HG02763 (cell line): ENCODE data around the gene DUXB.

Experiments used
- ATAC-seq: cut with Tn5 transposase; IDR thresholded peaks from one replicate; pipeline ENCODE4 v1.9.1; 2021; ENCODE audit warnings: mild to moderate bottlenecking, moderate library complexity; ENCODE audit not compliant: unreplicated experiment

Gene DUXB

GRCh38 chr16:75660726-75661302, 40.4 kb downstream of the DUXB start:
- no peak for ATAC-seq

DNA sequence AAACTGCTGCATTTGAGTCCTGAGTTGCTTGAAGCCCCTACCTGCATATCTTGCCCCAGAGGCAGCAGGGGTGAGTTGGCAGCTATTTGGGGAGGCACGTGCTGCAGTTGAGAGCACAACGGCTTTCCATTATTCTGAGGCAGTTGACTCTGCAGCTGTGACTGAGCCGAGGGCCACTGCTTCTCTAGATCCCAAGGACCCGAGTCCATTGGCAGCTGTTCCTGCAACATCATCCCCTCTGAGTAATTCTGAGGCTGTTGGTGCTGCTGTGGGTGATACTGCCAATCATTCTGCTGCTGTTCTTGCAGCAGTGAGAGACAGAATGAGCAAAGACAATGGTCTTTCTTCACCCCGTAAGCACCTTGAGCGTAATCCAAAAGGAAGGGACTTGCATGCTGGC, 40.9 kb downstream of the DUXB start:
- ATAC-seq: no peak

DNA sequence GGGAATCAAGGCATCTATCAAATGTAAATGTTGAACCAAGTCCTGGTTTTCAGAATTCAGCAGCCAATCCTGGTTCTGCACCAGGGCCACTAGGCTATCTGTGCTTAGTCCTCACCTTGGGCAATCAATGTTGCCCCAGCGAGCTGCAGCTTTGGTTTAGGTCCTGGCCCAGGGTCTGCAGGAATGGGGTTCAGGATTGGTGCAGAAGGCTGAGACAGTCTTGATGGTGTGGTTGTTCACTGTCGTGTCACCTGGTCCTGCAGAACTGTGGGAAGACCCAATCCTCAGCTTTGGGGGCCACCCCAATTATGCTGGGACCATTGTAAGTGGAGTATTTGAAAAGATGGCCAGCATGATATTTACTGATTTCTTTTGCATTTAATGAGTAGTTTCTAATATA, 43.1 kb downstream of the DUXB start:
- ATAC-seq: no peak

GRCh38 chr16:75653922-75654321, 47.3 kb downstream of the DUXB start:
- no peak for ATAC-seq

DNA sequence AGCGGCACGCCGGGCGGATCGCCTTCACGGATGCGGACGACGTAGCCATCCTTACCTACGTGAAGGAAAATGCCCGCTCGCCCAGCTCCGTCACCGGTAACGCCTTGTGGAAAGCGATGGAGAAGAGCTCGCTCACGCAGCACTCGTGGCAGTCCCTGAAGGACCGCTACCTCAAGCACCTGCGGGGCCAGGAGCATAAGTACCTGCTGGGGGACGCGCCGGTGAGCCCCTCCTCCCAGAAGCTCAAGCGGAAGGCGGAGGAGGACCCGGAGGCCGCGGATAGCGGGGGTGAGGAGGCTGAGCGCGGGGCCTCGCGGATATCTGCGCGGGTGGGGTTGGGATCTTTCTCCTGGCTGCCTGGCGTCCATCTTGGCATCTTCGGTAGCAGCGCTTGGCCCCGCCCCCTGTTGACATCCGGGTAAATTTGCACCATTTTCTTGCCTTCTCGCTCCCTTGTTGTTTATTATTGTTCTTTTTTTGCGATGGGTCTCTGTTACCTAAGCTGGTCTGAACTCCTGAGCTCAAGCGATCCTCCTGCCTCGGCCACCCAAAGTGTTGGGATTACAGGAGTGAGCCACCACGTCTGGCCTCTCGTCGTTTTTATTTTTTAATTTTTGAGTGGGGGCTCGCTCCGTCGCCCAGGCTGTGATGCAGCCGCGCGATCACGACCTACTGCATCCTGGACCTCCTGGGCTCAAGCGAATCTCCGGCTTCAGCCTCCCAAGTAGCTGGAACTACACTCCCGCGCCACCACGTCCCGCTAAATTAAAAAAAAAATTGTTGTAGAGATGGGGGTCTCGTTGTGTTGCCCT, 52.8 kb downstream of the DUXB start:
- ATAC-seq: peak; percentile 28

DNA sequence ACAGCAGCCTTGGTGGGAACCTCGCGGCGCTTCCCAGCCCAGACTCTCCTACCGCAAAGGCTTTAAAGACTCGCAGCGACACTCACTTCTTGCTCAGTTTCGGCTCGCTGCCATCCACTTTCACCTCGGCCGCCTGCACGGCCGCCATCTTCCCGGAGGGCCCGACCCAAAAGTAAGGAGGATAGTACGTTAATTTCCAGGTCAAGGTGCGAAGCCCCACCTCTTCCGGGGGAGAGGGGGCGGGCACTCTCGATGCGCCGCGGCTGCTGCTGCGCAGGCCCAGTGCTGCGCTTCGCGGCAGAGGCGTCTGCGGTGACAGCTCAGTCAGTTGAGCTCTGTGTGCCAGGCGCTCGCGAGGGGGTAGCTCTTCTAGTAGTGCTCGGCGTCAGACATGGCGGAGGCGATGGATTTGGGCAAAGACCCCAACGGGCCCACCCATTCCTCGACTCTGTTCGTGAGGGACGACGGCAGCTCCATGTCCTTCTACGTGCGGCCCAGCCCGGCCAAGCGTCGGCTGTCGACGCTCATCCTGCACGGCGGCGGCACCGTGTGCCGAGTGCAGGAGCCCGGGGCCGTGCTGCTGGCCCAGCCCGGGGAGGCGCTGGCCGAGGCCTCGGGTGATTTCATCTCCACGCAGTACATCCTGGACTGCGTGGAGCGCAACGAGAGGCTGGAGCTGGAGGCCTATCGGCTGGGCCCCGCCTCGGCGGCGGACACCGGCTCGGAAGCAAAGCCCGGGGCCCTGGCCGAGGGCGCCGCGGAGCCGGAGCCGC, 53.6 kb downstream of the DUXB start, which contains the start of the genes KARS1 and TERF2IP:
TSS of gene KARS1 (minus strand) at position 174 of the 773 bp plus-strand sequence. CDS start at position 148, 26 bp downstream.
TSS of gene TERF2IP (plus strand) at position 282 of the 773 bp plus-strand sequence. CDS start at position 392, 110 bp downstream.
- peak; percentile 85 for ATAC-seq

DNA sequence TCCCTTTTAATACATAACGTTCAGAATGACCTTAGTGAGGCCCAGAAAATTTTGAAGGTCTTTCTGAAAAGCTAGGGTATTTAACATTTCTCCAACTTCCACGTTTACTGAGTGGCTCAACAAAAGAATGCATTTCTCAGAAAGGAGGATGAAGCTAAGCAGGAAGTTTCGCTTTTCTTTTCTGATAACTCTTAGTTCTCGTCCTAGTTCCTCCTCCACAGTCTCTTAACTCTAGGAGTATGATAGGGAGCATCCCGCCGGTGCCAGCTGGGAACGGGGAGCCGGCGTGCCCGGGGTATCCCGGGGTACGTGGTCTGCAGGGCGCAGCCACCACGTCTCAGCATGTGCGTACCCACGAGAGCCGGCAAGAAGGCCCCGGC, 54.2 kb downstream of the DUXB start:
- peak; percentile 18 for ATAC-seq

DNA sequence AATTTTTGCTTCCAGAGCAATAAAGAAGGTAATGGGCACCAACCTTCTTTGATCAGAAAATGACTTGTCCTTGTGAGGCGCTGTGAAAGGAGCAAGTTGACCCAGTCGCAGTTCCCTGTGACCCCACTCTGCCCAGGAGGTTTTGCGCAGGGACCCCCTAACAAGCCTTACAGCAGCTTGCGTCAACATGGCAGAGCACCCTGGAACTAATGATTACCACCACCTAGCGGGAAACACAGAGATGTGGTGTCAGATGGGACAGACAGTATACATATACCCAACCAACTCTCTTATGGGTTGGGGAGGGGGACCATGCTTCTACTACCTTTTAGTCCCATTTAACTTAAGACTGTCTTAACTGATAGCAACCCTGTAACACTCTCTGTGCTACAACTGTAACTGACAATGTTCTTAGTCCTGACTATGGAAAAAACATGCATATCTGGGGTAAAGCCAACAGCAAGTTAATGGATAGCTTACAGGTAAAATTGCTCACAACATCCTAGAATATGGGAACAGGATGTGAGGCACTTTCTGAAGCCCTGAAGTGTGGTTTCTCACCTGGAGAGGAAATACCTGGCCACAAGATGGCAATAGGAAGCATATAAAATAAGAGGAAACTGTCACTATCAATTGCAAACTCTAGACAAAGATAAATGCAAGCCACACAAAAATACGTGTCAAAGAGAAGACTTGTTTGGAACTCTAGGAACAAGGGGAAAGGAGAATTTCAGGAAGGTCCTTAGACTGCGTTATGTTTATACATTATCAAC, 56.8 kb downstream of the DUXB start:
- no peak for ATAC-seq
